ENCODE measurements around the gene KIFC3. TPM values are rescaled to one million over a fixed set of nuclear protein-coding genes. Genes with fewer than 3 reads are reported as not detected.
"Not testable (repeated sequence)": the region's sequence is repeated elsewhere in the genome, so short reads cannot be mapped to it uniquely, and the experiment has no call there.

KIFC3 gene
- total RNA-seq, 2 donors from 2014 or later: 3.8 to 5.7 TPM

DNA sequence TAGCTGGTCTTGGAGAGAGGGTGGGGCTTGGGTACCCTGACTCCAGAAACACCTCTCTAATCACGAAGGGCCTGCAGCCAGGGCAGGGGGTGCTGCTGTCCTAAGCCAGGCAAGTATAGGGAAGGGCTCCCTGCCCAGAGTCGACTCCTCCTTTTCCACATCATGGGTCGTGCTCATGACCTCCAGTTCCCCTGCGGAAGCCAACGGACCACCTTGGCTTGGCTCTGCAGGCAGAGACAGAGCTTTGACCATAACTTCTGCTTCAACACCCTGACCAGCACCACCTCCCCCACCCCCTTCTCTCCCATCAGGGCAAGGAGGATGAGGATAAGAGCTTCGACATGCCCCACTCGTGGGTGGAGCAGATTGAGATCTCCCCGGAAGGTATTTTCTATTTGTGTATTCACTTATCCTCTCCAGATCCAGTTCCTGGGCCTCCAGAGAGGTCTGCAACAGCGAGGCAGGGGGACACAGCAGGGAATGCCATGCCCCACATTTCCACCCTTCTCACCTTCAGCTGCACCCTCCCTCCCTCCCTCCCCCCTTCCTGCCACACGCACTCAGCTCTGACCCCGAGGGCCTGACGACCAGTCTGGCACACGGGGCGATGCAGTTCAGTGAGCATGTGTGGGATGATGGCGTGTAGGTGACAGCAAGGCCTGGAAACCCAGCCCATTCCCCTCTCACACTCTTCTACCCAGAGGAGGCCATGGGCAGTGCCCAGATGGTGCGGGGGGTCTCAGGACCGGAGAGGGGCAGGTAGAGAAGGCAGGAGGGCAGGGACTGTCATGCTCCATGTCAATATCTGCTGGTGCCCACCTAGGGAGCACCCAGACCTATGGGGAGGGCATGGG lies 80.7 kb downstream of the KIFC3 start:
- TF ChIP-seq, protein P1, sequence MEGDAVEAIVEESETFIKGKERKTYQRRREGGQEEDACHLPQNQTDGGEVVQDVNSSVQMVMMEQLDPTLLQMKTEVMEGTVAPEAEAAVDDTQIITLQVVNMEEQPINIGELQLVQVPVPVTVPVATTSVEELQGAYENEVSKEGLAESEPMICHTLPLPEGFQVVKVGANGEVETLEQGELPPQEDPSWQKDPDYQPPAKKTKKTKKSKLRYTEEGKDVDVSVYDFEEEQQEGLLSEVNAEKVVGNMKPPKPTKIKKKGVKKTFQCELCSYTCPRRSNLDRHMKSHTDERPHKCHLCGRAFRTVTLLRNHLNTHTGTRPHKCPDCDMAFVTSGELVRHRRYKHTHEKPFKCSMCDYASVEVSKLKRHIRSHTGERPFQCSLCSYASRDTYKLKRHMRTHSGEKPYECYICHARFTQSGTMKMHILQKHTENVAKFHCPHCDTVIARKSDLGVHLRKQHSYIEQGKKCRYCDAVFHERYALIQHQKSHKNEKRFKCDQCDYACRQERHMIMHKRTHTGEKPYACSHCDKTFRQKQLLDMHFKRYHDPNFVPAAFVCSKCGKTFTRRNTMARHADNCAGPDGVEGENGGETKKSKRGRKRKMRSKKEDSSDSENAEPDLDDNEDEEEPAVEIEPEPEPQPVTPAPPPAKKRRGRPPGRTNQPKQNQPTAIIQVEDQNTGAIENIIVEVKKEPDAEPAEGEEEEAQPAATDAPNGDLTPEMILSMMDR (IDR thresholded peaks at IDR 0.05): no peak
- no peaks in the 10 kb centered on the region for H3K27me3 ChIP-seq
- no peak overlapping the region for H3K9ac ChIP-seq (ENCODE audit: low read depth in 2 of 2, low read length in 2 of 2)
- no peak for DNase-seq
- no peak overlapping the region for H3K4me3 ChIP-seq
- H3K9me3 ChIP-seq: no peaks in the 10 kb centered on the region
- H3K27ac ChIP-seq: no peak overlapping the region
- H3K36me3 ChIP-seq: no peaks in the 10 kb centered on the region
- no peaks in the 10 kb centered on the region for H3K4me1 ChIP-seq
- intact Hi-C loops (cut with DNase I): loop anchor here (5.0 kb wide), 1 partner anchor 129 kb away; no protein-coding TSS in a partner anchor

DNA sequence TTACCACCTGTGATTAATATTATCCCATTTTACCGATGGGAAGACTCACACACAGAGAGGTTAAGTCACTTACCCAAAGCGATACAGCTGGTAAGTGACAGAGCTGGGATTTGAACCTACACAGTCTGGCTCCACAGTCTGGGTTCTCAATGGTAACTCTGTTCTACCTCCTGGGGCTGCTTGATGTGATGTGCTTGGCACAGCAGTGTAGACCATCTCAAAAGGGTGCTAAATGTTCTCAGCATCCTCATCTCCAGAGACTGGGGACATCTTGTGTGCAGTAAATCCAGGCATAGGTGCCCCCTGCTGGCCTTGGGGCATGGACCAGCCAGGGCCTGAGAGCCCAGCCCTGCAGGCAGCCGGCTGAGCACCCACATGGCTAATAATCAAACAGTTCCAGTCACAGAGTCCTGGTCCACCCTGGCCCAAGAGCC lies 82.1 kb downstream of the KIFC3 start:
- intact Hi-C loops (cut with DNase I): loop anchor here (5.0 kb wide), 1 partner anchor 128 kb away; no protein-coding TSS in a partner anchor
- Histone ChIP-seq H3K36me3 (no peaks in the 10 kb centered on the region), H3K9ac (ENCODE audit: low read depth in 2 of 2, low read length in 2 of 2) (no peak overlapping the region), H3K27me3 (no peaks in the 10 kb centered on the region), H3K27ac (no peak overlapping the region), H3K9me3 (no peaks in the 10 kb centered on the region), H3K4me3 (no peak overlapping the region), H3K4me1 (no peaks in the 10 kb centered on the region)
- peak; percentile 53 for DNase-seq
- TF ChIP-seq, protein P1 (IDR thresholded peaks at IDR 0.05): peak; percentile 58

DNA sequence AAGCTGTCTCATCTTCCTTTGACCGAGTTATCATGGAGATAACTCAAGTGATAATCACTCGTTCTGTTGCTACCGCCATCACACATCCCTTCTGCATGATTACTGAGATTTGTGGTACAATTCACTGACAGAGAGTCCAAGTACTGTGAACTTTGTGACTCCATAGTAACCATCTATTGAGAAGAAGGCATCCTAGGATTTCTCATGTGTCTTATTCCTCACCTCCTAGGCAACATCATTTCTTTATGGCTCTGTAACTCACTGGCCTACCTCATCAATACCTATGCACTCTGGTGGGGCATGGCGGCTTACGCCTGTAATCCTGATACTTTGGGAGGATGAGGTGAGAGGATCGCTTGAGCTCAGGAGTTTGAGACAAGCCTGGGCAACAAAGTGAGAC lies 88.2 kb downstream of the KIFC3 start:
- no peaks in the 10 kb centered on the region for H3K27me3 ChIP-seq
- no peaks in the 10 kb centered on the region for H3K4me1 ChIP-seq
- no peak overlapping the region for H3K4me3 ChIP-seq
- H3K9ac ChIP-seq (ENCODE audit: low read depth in 2 of 2, low read length in 2 of 2): no peak overlapping the region
- H3K9me3 ChIP-seq: no peaks in the 10 kb centered on the region
- H3K36me3 ChIP-seq: no peaks in the 10 kb centered on the region
- DNase-seq: no peak
- intact Hi-C loops (cut with DNase I): no loop called here
- TF ChIP-seq, protein P1 (IDR thresholded peaks at IDR 0.05): no peak
- H3K27ac ChIP-seq: no peak overlapping the region

DNA sequence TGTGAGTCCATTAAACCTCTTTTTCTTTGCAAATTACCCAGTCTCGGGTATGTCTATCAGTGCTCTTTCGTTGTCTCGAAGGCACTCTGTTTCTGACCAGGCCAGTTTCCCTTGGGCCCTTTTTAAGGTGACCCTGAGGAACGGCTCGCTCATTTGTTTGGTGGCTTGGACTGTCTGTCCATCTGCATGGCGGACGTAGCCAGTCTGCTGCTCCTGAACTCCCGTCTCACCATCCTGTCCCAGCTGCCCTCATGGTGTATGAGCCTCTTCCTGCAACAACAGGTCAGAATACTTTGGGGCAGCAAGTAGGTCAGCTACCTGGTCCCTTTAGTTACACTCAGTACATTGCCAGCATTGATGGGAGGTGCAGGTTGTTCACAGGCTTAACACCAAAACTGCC lies 88.7 kb downstream of the KIFC3 start:
- H3K36me3 ChIP-seq: no peaks in the 10 kb centered on the region
- DNase-seq: no peak
- no peak overlapping the region for H3K9ac ChIP-seq (ENCODE audit: low read depth in 2 of 2, low read length in 2 of 2)
- H3K4me3 ChIP-seq: no peak overlapping the region
- no peaks in the 10 kb centered on the region for H3K27me3 ChIP-seq
- TF ChIP-seq, protein P1 (IDR thresholded peaks at IDR 0.05): no peak
- no peaks in the 10 kb centered on the region for H3K9me3 ChIP-seq
- intact Hi-C loops (cut with DNase I): no loop called here
- H3K27ac ChIP-seq: no peak overlapping the region
- H3K4me1 ChIP-seq: no peaks in the 10 kb centered on the region

DNA sequence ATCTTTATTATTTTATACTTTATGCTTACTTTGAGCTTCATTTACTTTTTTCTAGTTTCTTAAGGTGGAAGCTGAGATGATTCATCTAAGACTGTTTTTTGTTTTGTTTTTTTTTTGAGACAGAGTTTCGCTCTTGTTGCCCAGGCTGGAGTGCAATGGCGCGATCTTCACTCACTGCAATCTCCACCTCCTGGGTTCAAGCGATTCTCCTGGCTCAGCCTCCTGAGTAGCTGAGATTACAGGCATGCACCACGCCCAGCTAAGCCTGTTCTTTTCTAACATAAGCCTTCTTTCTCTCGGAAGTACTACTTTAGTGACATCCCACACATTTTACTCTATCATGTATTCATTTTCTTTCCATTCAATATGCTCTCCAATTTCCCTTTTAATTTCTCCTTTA lies 89.7 kb downstream of the KIFC3 start:
- H3K27me3 ChIP-seq; H3K36me3 ChIP-seq; DNase-seq; H3K9ac ChIP-seq (ENCODE audit: low read depth in 2 of 2, low read length in 2 of 2); H3K9me3 ChIP-seq; intact Hi-C loops (cut with DNase I); H3K4me1 ChIP-seq; H3K4me3 ChIP-seq; H3K27ac ChIP-seq: not testable (repeated sequence)

DNA sequence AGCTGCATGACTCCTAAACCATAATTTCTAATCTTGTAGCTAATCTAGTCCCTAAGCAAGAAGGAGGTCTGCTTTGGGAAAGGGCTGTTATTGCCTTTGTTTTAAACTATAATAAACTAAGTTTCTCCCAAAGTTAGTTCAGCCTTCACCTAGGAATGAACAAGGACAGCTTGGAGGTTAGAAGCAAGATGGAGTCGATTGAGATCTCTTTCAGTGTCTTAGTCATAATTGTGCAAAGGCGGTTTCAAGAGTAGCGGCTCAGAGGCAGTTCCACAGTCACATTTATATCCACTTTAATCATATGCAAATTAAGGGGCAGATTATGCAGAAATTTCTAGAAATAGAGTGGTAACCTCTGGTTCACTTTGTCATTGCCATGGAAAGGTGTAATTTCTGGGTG lies 90.3 kb downstream of the KIFC3 start:
- Histone ChIP-seq H3K9me3 (no peaks in the 10 kb centered on the region), H3K4me1 (no peaks in the 10 kb centered on the region), H3K27ac (no peak overlapping the region), H3K27me3 (no peaks in the 10 kb centered on the region), H3K9ac (ENCODE audit: low read depth in 2 of 2, low read length in 2 of 2) (no peak overlapping the region), H3K36me3 (no peaks in the 10 kb centered on the region), H3K4me3 (no peak overlapping the region)
- TF ChIP-seq, protein P1 (IDR thresholded peaks at IDR 0.05): no peak
- no peak for DNase-seq
- intact Hi-C loops (cut with DNase I): no loop called here

Data from colonic mucosa (tissue), 4 donors.